Muscle layer of colon (tissue), 2 donors: Measurements from ENCODE around the gene E4F1.

Experiments
- H3K27ac ChIP-seq: one replicate; pipeline ENCODE4 v1.7.0; 2013; ENCODE audit warnings: low read depth, mild to moderate bottlenecking, low read length, moderate library complexity
- H3K27me3 ChIP-seq, 2 donors: one replicate each; pipeline ENCODE4 v1.7.0; 2013; ENCODE audit warnings: low read length in 2 of 2, mild to moderate bottlenecking in 2 of 2; ENCODE audit not compliant: insufficient read depth in 2 of 2, control insufficient read depth in 1 of 2
- H3K36me3 ChIP-seq: one replicate; pipeline ENCODE4 v1.7.0; 2013; ENCODE audit warnings: mild to moderate bottlenecking, low read length; ENCODE audit not compliant: insufficient read depth
- H3K4me1 ChIP-seq: one replicate; pipeline ENCODE4 v1.7.0; 2013; ENCODE audit warnings: mild to moderate bottlenecking, low read length; ENCODE audit not compliant: insufficient read depth
- H3K4me3 ChIP-seq, 2 donors: one replicate each; pipeline ENCODE4 v1.7.0; 2013; ENCODE audit warnings: low read length in 2 of 2, low read depth in 1 of 2, mild to moderate bottlenecking in 1 of 2, moderate library complexity in 1 of 2
- H3K9ac ChIP-seq: one replicate; pipeline ENCODE4 v1.7.0; 2013; ENCODE audit warnings: low read length
- H3K9me3 ChIP-seq: one replicate; pipeline ENCODE4 v1.7.0; 2013; ENCODE audit warnings: mild to moderate bottlenecking, low read length
- donor health status: abdominal sarcoma.
- donor health status: Adenocarcinoma of cecum.

E4F1 gene

DNA sequence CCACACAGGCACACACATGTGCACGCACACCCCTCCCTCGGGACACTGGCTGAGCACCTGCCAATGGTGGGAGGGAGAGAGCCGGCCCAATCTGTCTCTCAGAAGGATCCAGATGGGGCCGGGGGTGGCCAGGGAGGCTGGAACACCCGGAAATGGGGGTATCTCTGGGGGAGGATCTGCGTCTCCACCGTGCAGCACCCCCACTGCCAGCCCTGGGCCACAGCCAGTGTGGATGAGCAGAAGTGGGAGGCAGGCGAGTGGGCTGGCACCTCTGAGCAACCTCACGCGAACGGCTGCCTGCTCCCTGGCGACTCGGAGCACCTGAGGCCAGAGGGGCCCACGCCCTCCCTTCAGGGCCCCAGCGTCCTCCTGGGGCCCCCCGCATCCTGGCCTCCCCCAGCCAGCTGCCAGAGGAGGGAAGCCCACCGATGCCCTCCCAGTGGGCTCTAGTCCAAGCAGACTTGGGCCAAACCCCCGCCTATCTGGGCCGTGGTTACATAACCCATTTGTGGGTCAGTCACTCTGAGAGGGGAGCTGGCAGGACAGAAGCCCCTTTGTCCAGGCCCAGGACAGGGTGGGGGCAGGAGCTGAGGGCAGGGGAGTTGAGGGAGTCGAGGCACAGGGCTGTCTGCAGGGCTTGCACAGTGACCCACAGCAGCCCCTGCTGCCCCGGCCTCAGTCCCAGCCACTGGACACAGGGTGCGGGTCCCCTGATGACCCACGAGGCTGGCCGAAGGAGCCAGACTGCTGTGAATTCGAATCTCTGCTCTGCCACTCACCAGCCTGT lies 32.5 kb upstream of the E4F1 start:
- Histone ChIP-seq H3K4me3 (no peak overlapping the region), H3K36me3 (no peaks in the 10 kb centered on the region), H3K4me1 (peaks cover 5% of the 10 kb centered on the region), H3K27ac (no peak overlapping the region), H3K9ac (no peak overlapping the region), H3K27me3 (peaks cover 9 to 25% of the 10 kb centered on the region in 2 donors), H3K9me3 (no peaks in the 10 kb centered on the region)

DNA sequence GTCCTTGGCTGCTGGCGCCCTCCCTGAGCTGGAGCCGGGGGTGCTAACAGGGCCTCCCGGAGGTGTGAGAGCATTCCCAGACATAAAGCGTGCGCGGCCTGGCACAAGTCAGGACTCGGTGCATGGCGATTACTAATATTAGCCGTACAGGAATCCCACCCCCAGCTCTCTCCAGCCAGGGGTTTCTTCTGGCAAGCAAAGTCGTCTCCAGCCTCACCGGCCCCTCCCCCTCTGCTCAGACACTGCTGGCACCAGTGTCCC lies 32.0 kb upstream of the E4F1 start:
- Histone ChIP-seq H3K4me3 (no peak overlapping the region), H3K9me3 (no peaks in the 10 kb centered on the region), H3K4me1 (peaks cover 5% of the 10 kb centered on the region), H3K27ac (no peak overlapping the region), H3K36me3 (no peaks in the 10 kb centered on the region), H3K9ac (no peak overlapping the region), H3K27me3 (peaks cover 10 to 27% of the 10 kb centered on the region in 2 donors)

DNA sequence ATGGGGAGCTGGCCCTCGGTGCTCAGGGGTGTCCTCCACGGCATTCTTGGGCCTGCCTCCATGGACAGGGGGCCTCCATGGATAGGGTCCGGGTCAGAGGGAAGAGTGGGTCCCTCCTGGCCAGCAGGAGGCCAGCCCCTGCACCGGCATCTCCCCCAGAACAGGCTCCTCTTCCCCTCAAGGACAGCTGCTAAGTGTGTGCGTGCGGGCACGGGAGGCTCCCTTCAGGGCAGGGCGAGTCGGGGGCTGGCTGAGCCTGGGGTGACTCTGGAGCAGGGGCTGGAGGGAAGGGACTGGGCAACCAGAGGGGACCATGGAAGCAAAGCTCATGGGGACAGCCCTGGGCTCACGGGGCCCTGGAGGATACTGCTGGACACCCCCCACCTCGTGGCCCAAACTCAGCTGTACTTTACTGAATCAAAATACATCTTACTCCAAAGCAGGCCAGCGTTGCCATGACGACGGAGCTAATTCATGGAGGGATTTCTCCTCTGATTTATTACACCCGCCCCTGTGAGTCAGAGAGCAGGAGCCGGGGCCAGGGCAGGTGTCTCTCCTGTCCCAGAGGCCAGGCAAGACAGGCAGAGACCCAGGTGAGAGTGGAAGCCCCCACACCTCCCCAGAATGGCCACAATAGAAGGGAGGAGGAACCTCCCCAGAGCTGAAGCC lies 29.1 kb upstream of the E4F1 start:
- H3K36me3 ChIP-seq, result no peaks in the 10 kb centered on the region
- H3K9me3 ChIP-seq, result no peaks in the 10 kb centered on the region
- H3K9ac ChIP-seq, result no peak overlapping the region
- peaks cover 15 to 42% of the 10 kb centered on the region in 2 donors for H3K27me3 ChIP-seq
- no peak overlapping the region for H3K4me3 ChIP-seq
- peaks cover 5% of the 10 kb centered on the region for H3K4me1 ChIP-seq
- H3K27ac ChIP-seq, result no peak overlapping the region

DNA sequence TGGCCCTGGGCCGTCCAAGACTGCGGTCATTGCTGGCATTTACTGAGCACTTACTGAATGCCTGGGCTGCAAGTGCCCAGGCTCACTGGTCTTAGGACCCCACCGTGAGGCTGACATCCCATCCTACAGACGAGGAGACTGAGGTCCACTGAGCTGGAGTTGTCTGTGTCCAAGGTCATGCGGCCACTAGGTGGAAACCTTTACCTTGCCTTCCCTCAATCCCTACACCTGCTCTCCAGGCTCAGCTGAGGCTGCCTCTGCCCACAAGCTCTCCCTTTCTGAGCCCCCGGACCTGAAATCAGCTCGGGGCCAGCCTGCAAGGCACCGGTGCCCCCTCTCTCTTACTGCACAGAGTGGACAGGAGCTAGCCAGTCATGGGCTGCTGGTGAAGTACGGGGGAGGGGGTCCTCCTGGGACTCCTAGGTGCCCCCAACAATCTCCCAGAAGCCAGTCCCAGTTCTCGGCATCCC lies 28.5 kb upstream of the E4F1 start:
- Histone ChIP-seq H3K27ac (no peak overlapping the region), H3K36me3 (no peaks in the 10 kb centered on the region), H3K4me1 (peaks cover 5% of the 10 kb centered on the region), H3K27me3 (peaks cover 15 to 47% of the 10 kb centered on the region in 2 donors), H3K9me3 (no peaks in the 10 kb centered on the region), H3K4me3 (no peak overlapping the region), H3K9ac (no peak overlapping the region)

DNA sequence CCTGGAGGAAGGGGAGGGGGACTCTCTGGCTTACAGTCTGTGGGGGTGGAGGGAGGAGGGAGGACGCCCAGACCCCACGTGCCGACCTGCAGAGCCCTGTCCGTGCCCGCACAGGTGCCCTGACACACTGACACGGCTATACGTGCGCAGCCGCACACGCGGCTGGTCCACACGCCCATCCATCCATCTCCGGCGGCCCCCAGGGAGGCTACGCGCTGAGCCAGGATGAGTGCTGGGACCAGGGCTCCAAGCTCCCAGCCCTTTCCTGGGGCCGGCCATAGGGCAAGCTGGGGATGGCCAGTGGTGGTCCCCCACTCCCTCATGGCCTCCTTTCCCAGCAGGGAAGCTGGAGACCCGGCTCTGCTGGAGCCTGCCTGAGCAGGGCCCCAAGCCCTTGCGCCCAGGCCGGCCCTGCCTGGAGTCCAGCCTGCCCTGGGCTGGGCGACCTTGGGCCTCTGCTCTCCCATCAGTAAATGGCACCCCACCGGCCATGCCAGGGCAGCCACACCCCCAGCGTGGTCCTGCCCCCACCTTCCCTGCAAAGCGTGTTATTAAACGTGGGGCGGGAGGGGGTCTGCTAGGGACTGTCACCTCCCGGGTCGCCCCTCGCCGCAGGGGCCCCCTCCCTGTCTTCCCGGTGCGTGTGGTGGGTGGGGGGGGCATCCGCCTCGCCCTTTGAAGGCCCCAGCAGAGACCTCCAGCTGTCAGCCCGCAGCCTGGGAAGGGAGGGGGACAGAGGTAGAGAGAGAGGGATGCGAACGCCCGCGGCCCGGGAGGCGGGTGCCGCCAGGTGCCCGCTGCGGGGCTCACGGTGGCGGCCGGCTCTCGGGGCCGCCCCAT lies 27.8 kb upstream of the E4F1 start:
- Histone ChIP-seq H3K9me3 (no peaks in the 10 kb centered on the region), H3K9ac (no peak overlapping the region), H3K4me1 (peaks cover 5% of the 10 kb centered on the region), H3K4me3 (no peak overlapping the region), H3K36me3 (no peaks in the 10 kb centered on the region), H3K27me3 (peaks cover 15 to 47% of the 10 kb centered on the region in 2 donors), H3K27ac (no peak overlapping the region)

DNA sequence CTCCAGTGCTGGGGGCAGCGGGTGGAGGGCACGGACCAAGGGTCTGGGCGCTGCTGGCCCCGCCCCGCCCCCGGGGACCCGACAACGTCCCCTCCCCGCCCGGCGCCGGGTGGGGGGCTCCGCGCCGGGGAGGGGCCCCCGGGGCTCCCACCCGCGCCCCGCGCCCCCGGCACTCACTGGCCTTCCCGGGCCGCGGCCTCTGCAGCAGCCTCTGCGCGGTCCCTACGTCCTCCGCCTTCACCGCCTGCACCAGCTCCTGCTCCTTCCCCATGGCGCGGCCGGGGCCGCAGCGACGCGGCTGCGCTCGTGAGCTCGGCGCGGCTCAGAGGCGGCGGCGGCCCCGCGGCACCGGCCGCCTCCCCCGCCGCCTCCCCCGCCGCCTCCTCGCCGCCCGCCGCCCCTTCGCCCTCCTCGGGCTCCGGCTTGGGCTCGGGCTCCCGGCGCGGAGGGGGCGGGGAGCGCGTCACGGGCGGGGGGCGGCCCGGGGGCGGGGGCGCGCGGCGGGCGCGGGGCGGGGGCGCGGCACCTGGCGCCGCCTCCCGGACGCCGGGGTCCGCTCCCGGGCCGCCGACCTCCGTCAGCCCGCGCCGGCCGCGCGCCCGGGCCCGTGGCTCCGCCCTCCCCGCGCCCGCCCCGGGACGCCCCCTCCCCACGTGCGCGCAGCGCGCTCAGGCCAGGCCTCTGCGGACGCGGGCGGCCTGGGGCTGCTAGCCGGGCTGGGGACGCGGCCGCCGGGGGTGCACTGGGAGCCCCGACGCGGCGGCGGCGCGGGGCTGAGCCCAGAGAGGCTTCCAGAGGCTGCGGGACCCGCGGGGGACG lies 27.0 kb upstream of the E4F1 start, which contains the start of gene CASKIN1:
TSS of gene CASKIN1 (minus strand) at position 444 of the 819 bp plus-strand sequence. CDS start at position 271, 173 bp downstream.
- no peaks in the 10 kb centered on the region for H3K9me3 ChIP-seq
- H3K27me3 ChIP-seq, result peaks cover 15 to 47% of the 10 kb centered on the region in 2 donors
- H3K9ac ChIP-seq, result no peak within 1 kb of the TSS
- no peak within 1 kb of the TSS for H3K27ac ChIP-seq
- peaks cover 5% of the 10 kb centered on the region for H3K4me1 ChIP-seq
- no peaks in the 10 kb centered on the region for H3K36me3 ChIP-seq
- no peak within 1 kb of the TSS for H3K4me3 ChIP-seq

DNA sequence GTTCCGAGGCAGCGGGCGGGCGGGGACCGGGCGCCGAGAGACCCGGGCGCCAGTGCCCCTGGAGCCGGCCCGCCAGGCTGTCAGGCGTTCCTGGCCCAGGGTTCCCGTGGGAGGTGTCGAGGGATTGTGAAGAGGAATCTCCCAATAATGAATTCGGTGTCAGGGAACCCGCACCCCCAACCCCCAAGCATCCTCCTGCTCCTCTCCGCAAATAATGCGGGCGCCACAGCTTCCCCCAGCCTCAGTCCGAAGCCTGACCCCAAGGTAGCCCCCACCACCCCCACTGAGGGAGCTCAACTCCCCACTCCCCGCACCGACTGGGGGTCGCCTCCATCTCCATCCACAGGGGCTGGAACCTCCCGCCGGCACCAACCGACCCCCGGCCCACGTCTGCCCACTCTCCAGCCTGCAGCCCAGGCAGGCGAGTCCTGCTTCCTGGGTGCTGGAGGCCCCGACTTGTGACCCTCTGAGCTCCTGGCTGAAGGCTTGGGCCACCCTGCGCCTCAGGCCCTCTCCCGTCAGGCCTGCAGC lies 26.3 kb upstream of the E4F1 start:
- no peaks in the 10 kb centered on the region for H3K36me3 ChIP-seq
- no peak overlapping the region for H3K9ac ChIP-seq
- H3K27me3 ChIP-seq, result peaks cover 15 to 47% of the 10 kb centered on the region in 2 donors
- H3K4me1 ChIP-seq, result peaks cover 5% of the 10 kb centered on the region
- H3K9me3 ChIP-seq, result no peaks in the 10 kb centered on the region
- H3K4me3 ChIP-seq, result no peak overlapping the region
- no peak overlapping the region for H3K27ac ChIP-seq

DNA sequence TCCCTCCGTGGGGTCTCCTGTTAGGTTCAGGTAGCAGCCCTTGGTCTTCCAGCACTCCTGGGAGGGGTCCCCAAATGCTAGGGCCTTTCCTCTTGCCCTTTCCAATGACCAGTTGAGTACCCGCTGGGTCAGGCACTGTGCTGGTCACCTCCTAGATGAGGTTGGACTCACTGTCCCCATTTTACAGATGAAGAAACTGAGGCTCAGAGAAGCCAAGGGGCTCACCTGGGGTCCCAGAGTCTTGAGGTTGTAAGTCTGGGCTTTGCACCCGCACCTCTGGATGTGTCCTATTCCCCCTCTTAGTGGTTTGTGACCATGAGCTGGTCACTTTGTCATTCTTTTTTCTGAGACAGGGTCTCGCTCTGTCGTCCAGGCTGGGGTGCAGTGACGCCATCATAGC lies 25.6 kb upstream of the E4F1 start:
- no peaks in the 10 kb centered on the region for H3K36me3 ChIP-seq
- no peak overlapping the region for H3K4me3 ChIP-seq
- H3K27ac ChIP-seq, result no peak overlapping the region
- peaks cover 15 to 47% of the 10 kb centered on the region in 2 donors for H3K27me3 ChIP-seq
- H3K4me1 ChIP-seq, result peaks cover 5% of the 10 kb centered on the region
- no peak overlapping the region for H3K9ac ChIP-seq
- no peaks in the 10 kb centered on the region for H3K9me3 ChIP-seq

DNA sequence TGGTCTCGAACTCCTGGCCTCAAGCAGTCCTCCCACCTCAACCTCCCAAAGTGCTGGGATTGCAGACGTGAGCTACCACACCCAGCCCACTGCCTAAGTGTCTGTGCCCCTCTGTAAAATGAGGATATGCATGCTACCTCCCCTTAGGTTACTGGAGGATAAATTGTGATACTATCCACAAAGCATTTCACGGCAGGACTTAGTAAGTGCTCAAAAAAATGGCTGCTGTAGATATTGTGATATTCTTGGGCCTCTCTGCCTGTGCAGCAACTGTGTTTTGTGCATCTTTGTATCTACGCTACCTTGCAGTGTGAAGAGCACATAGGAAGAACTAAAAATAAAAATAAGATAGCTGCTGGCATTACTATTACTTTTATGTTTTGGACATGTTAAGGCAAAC lies 25.1 kb upstream of the E4F1 start:
- Histone ChIP-seq H3K4me1 (peaks cover 5% of the 10 kb centered on the region), H3K9ac (no peak overlapping the region), H3K4me3 (no peak overlapping the region), H3K27me3 (peaks cover 15 to 47% of the 10 kb centered on the region in 2 donors), H3K9me3 (no peaks in the 10 kb centered on the region), H3K27ac (no peak overlapping the region), H3K36me3 (no peaks in the 10 kb centered on the region)

DNA sequence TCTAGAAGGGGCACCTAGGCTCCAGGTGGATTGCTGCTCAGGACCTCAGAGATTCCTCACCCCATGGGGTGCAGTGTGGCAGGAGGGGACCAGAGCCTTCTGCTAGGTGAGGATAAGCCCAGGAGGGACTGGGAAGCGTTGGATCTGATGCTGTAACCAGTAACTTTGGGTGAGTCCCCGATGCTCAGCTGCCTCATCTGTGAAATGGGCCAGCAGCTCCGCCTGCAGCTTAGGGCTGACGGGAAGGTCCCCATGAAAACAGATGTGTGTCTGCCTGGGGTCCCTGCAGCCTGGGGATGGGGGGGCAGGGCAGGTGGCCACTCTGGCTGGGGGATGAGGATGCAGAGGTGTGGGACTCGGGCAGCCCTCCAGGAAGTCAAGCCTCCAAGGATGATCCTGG lies 24.3 kb upstream of the E4F1 start:
- Histone ChIP-seq H3K27ac (no peak overlapping the region), H3K9me3 (no peaks in the 10 kb centered on the region), H3K4me3 (no peak overlapping the region), H3K27me3 (peaks cover 15 to 40% of the 10 kb centered on the region in 2 donors), H3K36me3 (no peaks in the 10 kb centered on the region), H3K9ac (no peak overlapping the region), H3K4me1 (peaks cover 5% of the 10 kb centered on the region)
